GM10847 (cell line): ENCODE results near the gene BIVM.

Source experiments
- POLR2A ChIP-seq: IDR thresholded peaks from 2 replicates; pipeline ENCODE4 v1.6.1; 2011; ENCODE audit not compliant: insufficient read length; ENCODE audit errors: extremely low read depth

BIVM gene

GRCh38 chr13:102881819-102882686 lies 83.1 kb downstream of the BIVM start:
- no peak for TF ChIP-seq POLR2A
